Measurements from ENCODE around the gene ARHGAP31. TPM values are rescaled to one million over a fixed set of nuclear protein-coding genes. Genes with fewer than 3 reads are reported as not detected.

The ARHGAP31 gene
- total RNA-seq (2014; rRNA removed; shearing (Covaris generic)) = 14.0 and 15.3 TPM in 2 replicates
- polyA plus RNA-seq (2016; fragmentation: Nextera tagmentation; extraction: Ambion mirVana) = 8.1 and 8.5 TPM in 2 replicates

GRCh38 chr3:119293871-119294695, at the start of gene ARHGAP31:
TSS of gene ARHGAP31 (plus strand) at chr3:119294383. CDS start at chr3:119294905, 522 bp downstream.
- in situ Hi-C loops (cut with MboI) = no loop called here
- no peaks in the 10 kb centered on the region for H3K9me3 ChIP-seq (ENCODE audit: low read depth)
- peak within 1 kb of the TSS; percentile 94 for H3K4me2 ChIP-seq (ENCODE audit: unreplicated experiment)
- no peaks in the 10 kb centered on the region for H4K20me1 ChIP-seq (ENCODE audit: insufficient read depth)
- TF ChIP-seq EZH2phosphoT487 (IDR thresholded peaks at IDR 0.05; ENCODE audit: insufficient read depth, low read depth) (no peak), EZH2 (IDR thresholded peaks at IDR 0.05; ENCODE audit: insufficient read depth, poor library complexity, severe bottlenecking) (no peak)
- H3K9me2 ChIP-seq (ENCODE audit: insufficient read depth) = no peaks in the 10 kb centered on the region
- 0 to 1% methylated on average over 47 to 55 of the region's 55 CpGs for WGBS, 2 experiments (ENCODE audit: low coverage in 1 of 2, low lambda C conversion rate in 2 of 2, missing lambda C conversion rate in 2 of 2)
- H3K27ac ChIP-seq = peak within 1 kb of the TSS; percentile 65
- peak within 1 kb of the TSS; percentile 85 for H3K9ac ChIP-seq
- no peaks in the 10 kb centered on the region for H3K27me3 ChIP-seq (replicated peaks; ENCODE audit: insufficient read depth)
- peak within 1 kb of the TSS; percentile 85 for H2AFZ ChIP-seq
- peaks cover 44% of the 10 kb centered on the region for H3K79me2 ChIP-seq (ENCODE audit: insufficient read depth)
- no peaks in the 10 kb centered on the region for H3K36me3 ChIP-seq (ENCODE audit: low read depth)
- peak within 1 kb of the TSS; percentile 93 for H3K4me3 ChIP-seq
- peak; percentile 81 for DNase-seq
- peaks cover 21% of the 10 kb centered on the region for H3K4me1 ChIP-seq (ENCODE audit: insufficient read depth)
- peaks cover 9% of the 10 kb centered on the region for H3F3A ChIP-seq (ENCODE audit: insufficient read depth)

- no peak overlapping the region for H3K4me3 ChIP-seq
- 91 to 94% methylated on average over 2 of the region's 2 CpGs for WGBS, 2 experiments (ENCODE audit: low coverage in 1 of 2, low lambda C conversion rate in 2 of 2, missing lambda C conversion rate in 2 of 2)
- no peak overlapping the region for H3K27ac ChIP-seq
- no peak overlapping the region for H3K4me2 ChIP-seq (ENCODE audit: unreplicated experiment)
- H4K20me1 ChIP-seq (ENCODE audit: insufficient read depth) = no peaks in the 10 kb centered on the region
- no peaks in the 10 kb centered on the region for H3K9me3 ChIP-seq (ENCODE audit: low read depth)
- in situ Hi-C loops (cut with MboI) = loop anchor here (5.0 to 10.0 kb wide), 2 partner anchors 101 to 358 kb away; partner anchors contain the start of gene TEX55
- peaks cover 3% of the 10 kb centered on the region; the same call in 1 of the 2 replicates for H3K4me1 ChIP-seq (ENCODE audit: insufficient read depth)
- H3K9me2 ChIP-seq (ENCODE audit: insufficient read depth) = no peaks in the 10 kb centered on the region
- no peak for DNase-seq
- no peaks in the 10 kb centered on the region; the same call in 1 of the 2 replicates for H3K27me3 ChIP-seq (replicated peaks; ENCODE audit: insufficient read depth)
- H3F3A ChIP-seq (ENCODE audit: insufficient read depth) = peaks cover 3% of the 10 kb centered on the region; the same call in 1 of the 2 replicates
- no peaks in the 10 kb centered on the region for H3K79me2 ChIP-seq (ENCODE audit: insufficient read depth)
- no peaks in the 10 kb centered on the region for H3K36me3 ChIP-seq (ENCODE audit: low read depth)
- TF ChIP-seq EZH2 (IDR thresholded peaks at IDR 0.05; ENCODE audit: insufficient read depth, poor library complexity, severe bottlenecking) (no peak), EZH2phosphoT487 (IDR thresholded peaks at IDR 0.05; ENCODE audit: insufficient read depth, low read depth) (no peak)
- H3K9ac ChIP-seq = no peak overlapping the region
- H2AFZ ChIP-seq = no peak overlapping the region
Measured at GRCh38 chr3:119245778-119246177, 48.4 kb upstream of the ARHGAP31 start.

GRCh38 chr3:119255214-119255613, 39.0 kb upstream of the ARHGAP31 start:
- Histone ChIP-seq H4K20me1 (ENCODE audit: insufficient read depth) (no peaks in the 10 kb centered on the region), H2AFZ (no peak overlapping the region), H3K4me3 (no peak overlapping the region), H3K9ac (no peak overlapping the region), H3K27ac (no peak overlapping the region), H3K9me2 (ENCODE audit: insufficient read depth) (no peaks in the 10 kb centered on the region), H3K9me3 (ENCODE audit: low read depth) (no peaks in the 10 kb centered on the region), H3K4me2 (ENCODE audit: unreplicated experiment) (no peak overlapping the region), H3K36me3 (ENCODE audit: low read depth) (no peaks in the 10 kb centered on the region), H3K79me2 (ENCODE audit: insufficient read depth) (no peaks in the 10 kb centered on the region), H3K4me1 (ENCODE audit: insufficient read depth) (no peaks in the 10 kb centered on the region), H3F3A (ENCODE audit: insufficient read depth) (no peaks in the 10 kb centered on the region), H3K27me3 (replicated peaks; ENCODE audit: insufficient read depth) (no peaks in the 10 kb centered on the region)
- TF ChIP-seq EZH2phosphoT487 (IDR thresholded peaks at IDR 0.05; ENCODE audit: insufficient read depth, low read depth) = no peak
- no peak for TF ChIP-seq EZH2 (IDR thresholded peaks at IDR 0.05; ENCODE audit: insufficient read depth, poor library complexity, severe bottlenecking)
- in situ Hi-C loops (cut with MboI) = no loop called here
- DNase-seq = no peak
- WGBS, 2 experiments (ENCODE audit: low coverage in 1 of 2, low lambda C conversion rate in 2 of 2, missing lambda C conversion rate in 2 of 2) = 81 to 85% methylated on average over 2 of the region's 2 CpGs

- Histone ChIP-seq H3K27ac (no peak overlapping the region), H3K4me1 (ENCODE audit: insufficient read depth) (no peaks in the 10 kb centered on the region), H3K9ac (no peak overlapping the region), H3K79me2 (ENCODE audit: insufficient read depth) (no peaks in the 10 kb centered on the region), H3K9me3 (ENCODE audit: low read depth) (no peaks in the 10 kb centered on the region), H3K4me2 (ENCODE audit: unreplicated experiment) (no peak overlapping the region), H3K27me3 (replicated peaks; ENCODE audit: insufficient read depth) (no peaks in the 10 kb centered on the region), H3K36me3 (ENCODE audit: low read depth) (no peaks in the 10 kb centered on the region), H3K4me3 (no peak overlapping the region), H2AFZ (no peak overlapping the region), H4K20me1 (ENCODE audit: insufficient read depth) (no peaks in the 10 kb centered on the region), H3K9me2 (ENCODE audit: insufficient read depth) (no peaks in the 10 kb centered on the region), H3F3A (ENCODE audit: insufficient read depth) (no peaks in the 10 kb centered on the region)
- in situ Hi-C loops (cut with MboI) = no loop called here
- no peak for TF ChIP-seq EZH2 (IDR thresholded peaks at IDR 0.05; ENCODE audit: insufficient read depth, poor library complexity, severe bottlenecking)
- 81 to 82% methylated on average over 2 of the region's 2 CpGs for WGBS, 2 experiments (ENCODE audit: low coverage in 1 of 2, low lambda C conversion rate in 2 of 2, missing lambda C conversion rate in 2 of 2)
- DNase-seq = no peak
Measured at GRCh38 chr3:119257111-119257510, 37.1 kb upstream of the ARHGAP31 start.

Data from GM23248 (cell line).